HepG2 (cell line): ENCODE measurements around the gene HLA-DMB. TPM values are rescaled to one million over a fixed set of nuclear protein-coding genes. Genes with fewer than 3 reads are reported as not detected.

ENCODE experiments used
- CHCHD3 ChIP-seq: sonication (generic); formaldehyde crosslinking; IDR thresholded peaks from 2 replicates; pipeline ENCODE4 v1.8.0; 2022; ENCODE audit warnings: mild to moderate bottlenecking, missing genetic modification reagents, moderate library complexity
- CHD2 ChIP-seq: IDR thresholded peaks from 2 replicates; pipeline ENCODE4 v1.6.1; 2011; ENCODE audit warnings: low read depth, low read length, improper control_type of control experiment
- CREB1 ChIP-seq, 2 experiments: fragments of 450-650 bp in 1 of 2; IDR thresholded peaks; 2 replicates each; pipeline ENCODE4 v1.6.1; 2016 to 2017; ENCODE audit warnings: control low read depth in 1 of 2, mild to moderate bottlenecking in 1 of 2, missing compliant biosample characterization in 1 of 2, missing genetic modification characterization in 1 of 2
- CREB3 ChIP-seq: sonication (generic); formaldehyde crosslinking; IDR thresholded peaks from 2 replicates; pipeline ENCODE4 v1.5.0; 2020; ENCODE audit warnings: missing genetic modification reagents
- CSRNP2 ChIP-seq: sonication (generic); formaldehyde crosslinking; conservative IDR thresholded peaks from 2 replicates; pipeline ENCODE4 v1.8.0; 2022; ENCODE audit warnings: low read depth, missing genetic modification reagents
- MAFK ChIP-seq, 2 experiments: IDR thresholded peaks in 1 of 2; conservative IDR thresholded peaks in 1 of 2; 2 replicates each; pipeline ENCODE4 v1.6.1; 2011; ENCODE audit warnings: improper control_type of control experiment in 2 of 2, low read length in 2 of 2
- MAZ ChIP-seq, 2 experiments: sonication (generic) in 1 of 2; formaldehyde crosslinking in 1 of 2; IDR thresholded peaks; 2 replicates each; pipeline versions ENCODE4 v1.5.0 to v1.6.1; 2012 to 2020; ENCODE audit warnings: low read depth in 2 of 2, mild to moderate bottlenecking in 2 of 2, borderline replicate concordance in 1 of 2, improper control_type of control experiment in 1 of 2, low read length in 1 of 2, missing genetic modification reagents in 1 of 2, moderate library complexity in 1 of 2
- MYC ChIP-seq: sonication (generic); formaldehyde crosslinking; IDR thresholded peaks from 2 replicates; pipeline ENCODE4 v1.9.0; 2021; ENCODE audit warnings: missing genetic modification reagents, borderline replicate concordance
- NFKB2 ChIP-seq: sonication (generic); formaldehyde crosslinking; IDR thresholded peaks from 2 replicates; pipeline ENCODE4 v1.4.0; 2020; ENCODE audit warnings: missing genetic modification reagents, borderline replicate concordance
- NR2F2 ChIP-seq: IDR thresholded peaks from 2 replicates; pipeline ENCODE4 v1.6.1; 2012; ENCODE audit warnings: low read depth, inconsistent platforms, borderline replicate concordance
- PRMT3 ChIP-seq: sonication (generic); formaldehyde crosslinking; IDR thresholded peaks from 2 replicates; pipeline ENCODE4 v1.8.1; 2022; ENCODE audit warnings: low read depth, mild to moderate bottlenecking, moderate library complexity, missing genetic modification reagents, borderline replicate concordance
- TEAD2 ChIP-seq: sonication (generic); formaldehyde crosslinking; IDR thresholded peaks from 2 replicates; pipeline ENCODE4 v1.9.0; 2021; ENCODE audit warnings: missing genetic modification reagents
- U2AF1 ChIP-seq: fragments of 200-400 bp; formaldehyde crosslinking; optimal IDR thresholded peaks from 2 replicates; pipeline ENCODE3; 2017; ENCODE audit warnings: mild to moderate bottlenecking, low read depth, low read length
- ZFP1 ChIP-seq: IDR thresholded peaks from 2 replicates; pipeline ENCODE4 v1.6.1; 2016
- ZFP36 ChIP-seq: fragments of 150-350 bp; IDR thresholded peaks from 2 replicates; pipeline ENCODE4 v1.6.1; 2018; ENCODE audit warnings: borderline replicate concordance, low read length, low read depth; ENCODE audit not compliant: partially characterized antibody
- ZFP37 ChIP-seq: sonication (generic); formaldehyde crosslinking; IDR thresholded peaks from 2 replicates; pipeline ENCODE4 v1.4.0; 2020; ENCODE audit warnings: missing genetic modification reagents, borderline replicate concordance
- ZNF260 ChIP-seq: sonication (generic); formaldehyde crosslinking; IDR thresholded peaks from 2 replicates; pipeline ENCODE4 v1.4.0; 2020; ENCODE audit warnings: missing genetic modification reagents, low read depth, mild to moderate bottlenecking, borderline replicate concordance
- ZNF512B ChIP-seq: sonication (generic); formaldehyde crosslinking; IDR thresholded peaks from 2 replicates; pipeline ENCODE4 v1.5.1; 2020; ENCODE audit warnings: missing genetic modification reagents, mild to moderate bottlenecking, borderline replicate concordance
- ZNF766 ChIP-seq: sonication (generic); formaldehyde crosslinking; IDR thresholded peaks from 2 replicates; pipeline ENCODE4 v1.5.0; 2020; ENCODE audit warnings: missing genetic modification reagents, borderline replicate concordance
- ZNF770 ChIP-seq: sonication (generic); formaldehyde crosslinking; IDR thresholded peaks from 2 replicates; pipeline ENCODE4 v1.5.0; 2020; ENCODE audit warnings: mild to moderate bottlenecking, missing genetic modification reagents
- polyA plus RNA-seq, 8 experiments: library from polyadenylated mRNA; depleted of rRNA in 3 of 8; stranded (reverse) in 7 of 8; unstranded in 1 of 8; fragments of >200 nt; fragmentation: Illumina TruSeq in 4 of 8; extraction: Trizol in 4 of 8; gene quantifications; 2 replicates each; pipeline versions ENCODE4 v1.2.1 to v1.2.3, GENCODE V29; 2011 to 2016; ENCODE audit warnings: low read depth in 4 of 8, missing spikeins in 1 of 8, mixed read lengths in 1 of 8; ENCODE audit not compliant: insufficient read depth in 1 of 8
- total RNA-seq, 5 experiments: library from RNA; depleted of rRNA; stranded (reverse); fragments of >200 nt; fragmentation: Illumina TruSeq; extraction: Trizol; gene quantifications; 2 replicates each; pipeline ENCODE4 v1.2.3, GENCODE V29; 2016; ENCODE audit warnings: low read depth in 1 of 5

HLA-DMB gene
- total and polyA plus RNA-seq, 2 of the 13 experiments (the other 11 are each of a cell fraction or from before 2014, with no cell fraction given), result not detected

GRCh38 chr6:32972353-32973143 lies 31.7 kb upstream of the HLA-DMB start (continued):
- TF ChIP-seq U2AF1, result no peak
- TF ChIP-seq ZNF770 (CRISPR knock-in tag), result no peak
- TF ChIP-seq MYC (CRISPR knock-in tag), result 0 out of 2 replicates have a peak, but pooled peaks have one; percentile 3
- TF ChIP-seq ZFP37 (CRISPR knock-in tag), result no peak
- 0 out of 2 replicates have a peak, but pooled peaks have one; percentile 60 for TF ChIP-seq CHCHD3
- TF ChIP-seq NR2F2, result no peak
- TF ChIP-seq CREB1 (IDR thresholded peaks at IDR 0.05), result no peak
- TF ChIP-seq CREB1 (CRISPR knock-in tag; IDR thresholded peaks at IDR 0.05), result no peak
- TF ChIP-seq CREB3 (CRISPR knock-in tag), result no peak
- peak; percentile 46; the same call in 1 of the 2 replicates for TF ChIP-seq NFKB2 (CRISPR knock-in tag)
- TF ChIP-seq ZNF260 (CRISPR knock-in tag), result no peak
- no peak; the same call in none of the 2 replicates for TF ChIP-seq PRMT3 (CRISPR knock-in tag)
- TF ChIP-seq TEAD2, result no peak
- TF ChIP-seq ZNF766 (CRISPR knock-in tag), result no peak
- TF ChIP-seq ZNF512B, result 0 out of 2 replicates have a peak, but pooled peaks have one; percentile 50
- no peak for TF ChIP-seq MAZ (IDR thresholded peaks at IDR 0.05; ENCODE audit: borderline replicate concordance, low read depth, low read length)
- no peak for TF ChIP-seq MAZ (CRISPR knock-in tag; IDR thresholded peaks at IDR 0.05; ENCODE audit: low read depth)
- no peak for TF ChIP-seq ZFP36
- TF ChIP-seq ZFP1 (CRISPR knock-in tag), result no peak
- no peak for TF ChIP-seq MAFK (conservative IDR thresholded peaks at IDR 0.05 in 1 of 2, IDR thresholded peaks at IDR 0.05 in 1 of 2; ENCODE audit: low read length in 2 of 2)
- TF ChIP-seq CHD2, result no peak
- 0 out of 2 replicates have a peak, but pooled peaks have one; percentile 57 for TF ChIP-seq CSRNP2
